ACC112 (cell line): ENCODE measurements around the gene WDR18.

Experiments used
- H2AFZ ChIP-seq: fragments of 200-600 bp; sonication (generic); one replicate; pipeline ENCODE4 v1.6.0; 2017; ENCODE audit warnings: antibody characterized with exemption, low read length; ENCODE audit not compliant: unreplicated experiment
- H3K27ac ChIP-seq: fragments of 200-600 bp; sonication (generic); 2 replicates; pipeline ENCODE4 v1.5.1; 2014; ENCODE audit warnings: low read depth, mild to moderate bottlenecking, antibody characterized with exemption, low read length, moderate library complexity
- H3K27me3 ChIP-seq: fragments of 200-600 bp; sonication (generic); 2 replicates; pipeline ENCODE4 v1.6.1; 2014; ENCODE audit warnings: mild to moderate bottlenecking, antibody characterized with exemption, low read length, moderate library complexity, mixed read lengths; ENCODE audit not compliant: insufficient read depth
- H3K36me3 ChIP-seq: fragments of 200-600 bp; sonication (generic); 2 replicates; pipeline ENCODE4 v1.6.1; 2016; ENCODE audit warnings: mild to moderate bottlenecking, antibody characterized with exemption, low read length, moderate library complexity, mixed read lengths; ENCODE audit not compliant: insufficient read depth
- H3K4me1 ChIP-seq: fragments of 200-600 bp; sonication (generic); one replicate; pipeline ENCODE4 v1.6.1; 2016; ENCODE audit warnings: low read length, mixed read lengths; ENCODE audit not compliant: insufficient read depth, unreplicated experiment, control insufficient read depth
- H3K4me3 ChIP-seq: fragments of 200-600 bp; sonication (generic); 2 replicates; pipeline ENCODE4 v1.5.1; 2014; ENCODE audit warnings: mild to moderate bottlenecking, low read depth, low read length
- H3K79me2 ChIP-seq: fragments of 200-600 bp; sonication (generic); one replicate; pipeline ENCODE4 v1.6.0; 2016; ENCODE audit warnings: low read length; ENCODE audit not compliant: control insufficient read depth, unreplicated experiment, insufficient read depth

WDR18 gene, protein sequence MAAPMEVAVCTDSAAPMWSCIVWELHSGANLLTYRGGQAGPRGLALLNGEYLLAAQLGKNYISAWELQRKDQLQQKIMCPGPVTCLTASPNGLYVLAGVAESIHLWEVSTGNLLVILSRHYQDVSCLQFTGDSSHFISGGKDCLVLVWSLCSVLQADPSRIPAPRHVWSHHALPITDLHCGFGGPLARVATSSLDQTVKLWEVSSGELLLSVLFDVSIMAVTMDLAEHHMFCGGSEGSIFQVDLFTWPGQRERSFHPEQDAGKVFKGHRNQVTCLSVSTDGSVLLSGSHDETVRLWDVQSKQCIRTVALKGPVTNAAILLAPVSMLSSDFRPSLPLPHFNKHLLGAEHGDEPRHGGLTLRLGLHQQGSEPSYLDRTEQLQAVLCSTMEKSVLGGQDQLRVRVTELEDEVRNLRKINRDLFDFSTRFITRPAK

DNA sequence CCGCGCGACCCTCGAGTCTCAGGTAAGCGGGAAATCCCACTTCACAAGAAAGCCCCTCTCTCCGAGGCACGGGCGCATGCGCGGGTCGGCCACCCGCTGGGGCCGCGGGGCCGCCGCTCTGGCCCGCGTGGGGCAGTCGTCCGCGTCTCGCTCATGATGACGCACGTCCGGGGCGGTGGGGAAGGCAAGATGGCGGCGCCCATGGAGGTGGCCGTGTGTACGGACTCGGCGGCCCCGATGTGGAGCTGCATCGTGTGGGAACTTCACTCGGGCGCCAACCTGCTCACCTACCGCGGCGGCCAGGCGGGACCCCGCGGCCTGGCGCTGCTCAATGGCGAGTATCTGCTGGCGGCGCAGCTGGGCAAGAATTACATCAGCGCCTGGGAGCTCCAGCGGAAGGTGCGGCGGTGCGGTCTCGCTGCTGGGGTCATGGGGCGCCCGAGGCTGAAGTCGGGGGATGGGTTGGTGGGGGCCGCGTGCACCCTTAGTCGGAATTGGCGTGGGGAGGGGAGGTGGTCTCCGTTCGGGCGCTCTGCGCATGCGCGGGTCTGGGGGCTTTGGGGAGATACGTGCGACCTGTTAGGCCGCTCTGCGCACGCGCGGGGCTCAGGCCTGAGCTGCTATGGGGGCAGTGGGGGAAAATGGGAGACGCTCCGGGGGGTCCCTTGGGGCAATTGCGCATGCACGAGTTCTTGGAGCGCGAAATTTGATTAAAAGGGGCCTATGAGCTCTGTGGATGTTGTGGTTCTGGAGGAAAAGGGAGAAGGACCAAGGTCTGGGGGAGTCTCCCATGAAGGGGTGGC, at the start of gene WDR18:
WDR18 (plus strand) TSS at position 181 of the 803 bp plus-strand sequence; CDS start at position 190, 9 bp downstream.
- H3K27ac ChIP-seq, result peak within 1 kb of the TSS; percentile 75
- H3K4me3 ChIP-seq, result peak within 1 kb of the TSS; percentile 98
- peak within 1 kb of the TSS; percentile 90 for H2AFZ ChIP-seq
- H3K36me3 ChIP-seq, result no peaks in the 10 kb centered on the region
- peaks cover 13% of the 10 kb centered on the region for H3K79me2 ChIP-seq
- no peaks in the 10 kb centered on the region for H3K27me3 ChIP-seq
- no peaks in the 10 kb centered on the region for H3K4me1 ChIP-seq

DNA sequence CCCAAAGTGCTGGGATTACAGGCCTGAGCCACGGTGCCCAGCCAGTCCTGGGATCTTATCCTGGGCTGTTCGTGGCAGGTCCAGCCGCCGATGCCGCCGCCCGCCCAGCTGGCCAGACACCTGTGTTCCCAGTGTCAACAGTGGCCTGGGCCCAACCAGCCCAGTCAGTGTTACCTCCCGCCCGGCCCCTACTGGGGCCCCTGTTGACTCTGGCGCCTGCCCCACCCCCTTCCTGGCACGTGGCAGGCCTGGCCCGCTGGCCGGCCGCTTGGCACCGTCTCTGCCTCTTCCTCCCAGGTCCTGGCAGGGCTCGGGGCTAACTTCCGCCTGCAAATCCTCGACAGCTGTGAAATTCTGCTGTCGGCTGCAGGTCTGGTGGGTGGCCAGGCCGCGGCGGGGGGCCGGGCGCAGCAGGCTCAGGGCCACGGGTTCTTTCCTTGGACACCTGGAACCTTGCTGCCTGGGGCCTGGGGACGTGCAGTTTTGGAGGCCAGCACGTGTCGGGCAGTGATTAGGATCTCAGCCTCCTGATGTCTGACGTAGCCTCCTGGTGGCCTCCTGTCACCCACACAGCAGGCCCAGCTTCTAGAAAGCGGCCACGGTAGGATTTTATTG, 49.2 kb upstream of the WDR18 start:
- Histone ChIP-seq H3K79me2 (peaks cover 9% of the 10 kb centered on the region), H3K4me1 (peaks cover 9% of the 10 kb centered on the region), H3K4me3 (no peak overlapping the region), H3K27ac (no peak overlapping the region), H3K27me3 (no peaks in the 10 kb centered on the region), H3K36me3 (no peaks in the 10 kb centered on the region), H2AFZ (no peak overlapping the region)

GRCh38 chr19:936175-936546, 48.0 kb upstream of the WDR18 start:
- Histone ChIP-seq H3K27me3 (no peaks in the 10 kb centered on the region), H3K79me2 (peaks cover 11% of the 10 kb centered on the region), H3K36me3 (no peaks in the 10 kb centered on the region), H3K4me1 (peaks cover 9% of the 10 kb centered on the region), H3K4me3 (no peak overlapping the region), H3K27ac (no peak overlapping the region), H2AFZ (no peak overlapping the region)

GRCh38 chr19:937259-937694, 46.9 kb upstream of the WDR18 start:
- Histone ChIP-seq H3K27ac (no peak overlapping the region), H3K27me3 (no peaks in the 10 kb centered on the region), H3K36me3 (no peaks in the 10 kb centered on the region), H3K4me3 (no peak overlapping the region), H3K4me1 (peaks cover 9% of the 10 kb centered on the region), H2AFZ (no peak overlapping the region), H3K79me2 (peaks cover 11% of the 10 kb centered on the region)

DNA sequence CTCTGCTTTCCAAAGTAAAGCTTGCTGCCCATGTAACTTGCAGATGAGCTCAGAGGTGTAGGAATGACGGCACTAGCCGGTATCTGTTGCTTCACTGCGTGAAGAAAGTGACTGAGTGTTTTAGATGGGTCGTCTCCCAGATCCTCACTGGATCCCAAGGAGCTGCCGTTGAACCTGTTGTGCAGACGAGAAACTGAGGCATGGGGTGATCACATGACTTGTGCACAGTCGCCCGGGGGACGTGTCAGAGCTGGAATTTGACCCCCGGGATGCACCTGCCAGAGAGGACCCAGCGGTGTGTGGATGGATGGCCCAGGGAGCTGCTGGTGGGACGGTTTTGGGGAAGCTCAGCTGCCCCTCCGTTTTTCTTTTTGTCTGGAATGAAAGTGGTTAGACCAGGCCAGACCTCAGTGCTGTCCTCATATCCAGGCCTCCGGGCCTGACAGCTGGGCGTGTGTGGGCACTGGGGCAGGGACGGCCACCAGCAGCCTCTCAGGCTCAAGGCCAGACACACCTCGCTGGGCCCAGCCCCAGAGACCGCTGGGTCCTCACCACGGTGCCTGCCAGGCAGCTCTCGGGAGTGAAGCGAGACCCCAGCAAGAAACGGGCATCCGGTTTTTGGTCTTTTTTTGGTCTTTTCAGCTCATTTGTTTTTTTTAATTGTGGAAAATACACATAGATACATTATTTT, 45.8 kb upstream of the WDR18 start:
- Histone ChIP-seq H3K79me2 (peaks cover 11% of the 10 kb centered on the region), H3K27ac (no peak overlapping the region), H2AFZ (no peak overlapping the region), H3K4me3 (no peak overlapping the region), H3K4me1 (peaks cover 4% of the 10 kb centered on the region), H3K36me3 (no peaks in the 10 kb centered on the region), H3K27me3 (no peaks in the 10 kb centered on the region)

DNA sequence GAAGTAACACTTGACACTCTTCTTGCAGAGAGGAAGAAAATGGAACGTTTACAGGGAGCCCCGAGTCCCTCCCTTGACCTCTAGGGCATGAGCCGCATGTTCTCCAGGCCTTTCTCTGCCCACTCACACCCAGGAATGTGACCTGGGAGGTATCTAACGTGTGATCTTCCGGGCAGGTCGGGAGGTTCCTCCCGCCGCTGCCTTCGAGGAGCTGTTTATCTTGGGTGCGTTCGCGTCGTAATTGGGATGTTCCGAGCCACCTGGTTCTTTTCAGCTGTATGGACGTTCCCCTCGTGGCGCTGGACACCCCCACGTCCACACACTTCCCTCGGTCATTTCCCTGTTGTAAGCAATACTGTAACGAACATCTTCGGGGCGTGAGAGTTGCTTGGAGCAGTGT, 44.7 kb upstream of the WDR18 start:
- no peaks in the 10 kb centered on the region for H3K27me3 ChIP-seq

GRCh38 chr19:939922-940321, 44.2 kb upstream of the WDR18 start:
- H3K27me3 ChIP-seq, result no peaks in the 10 kb centered on the region
- no peak overlapping the region for H3K27ac ChIP-seq
- no peak overlapping the region for H3K4me3 ChIP-seq
- H2AFZ ChIP-seq, result no peak overlapping the region
- H3K4me1 ChIP-seq, result no peaks in the 10 kb centered on the region
- no peaks in the 10 kb centered on the region for H3K36me3 ChIP-seq
- peaks cover 6% of the 10 kb centered on the region for H3K79me2 ChIP-seq

More for the DNA sequence above, 44.7 kb upstream of the WDR18 start:
- H3K4me1 ChIP-seq, result no peaks in the 10 kb centered on the region
- H3K79me2 ChIP-seq, result peaks cover 6% of the 10 kb centered on the region
- H3K36me3 ChIP-seq, result no peaks in the 10 kb centered on the region
- no peak overlapping the region for H2AFZ ChIP-seq
- no peak overlapping the region for H3K4me3 ChIP-seq
- H3K27ac ChIP-seq, result no peak overlapping the region

DNA sequence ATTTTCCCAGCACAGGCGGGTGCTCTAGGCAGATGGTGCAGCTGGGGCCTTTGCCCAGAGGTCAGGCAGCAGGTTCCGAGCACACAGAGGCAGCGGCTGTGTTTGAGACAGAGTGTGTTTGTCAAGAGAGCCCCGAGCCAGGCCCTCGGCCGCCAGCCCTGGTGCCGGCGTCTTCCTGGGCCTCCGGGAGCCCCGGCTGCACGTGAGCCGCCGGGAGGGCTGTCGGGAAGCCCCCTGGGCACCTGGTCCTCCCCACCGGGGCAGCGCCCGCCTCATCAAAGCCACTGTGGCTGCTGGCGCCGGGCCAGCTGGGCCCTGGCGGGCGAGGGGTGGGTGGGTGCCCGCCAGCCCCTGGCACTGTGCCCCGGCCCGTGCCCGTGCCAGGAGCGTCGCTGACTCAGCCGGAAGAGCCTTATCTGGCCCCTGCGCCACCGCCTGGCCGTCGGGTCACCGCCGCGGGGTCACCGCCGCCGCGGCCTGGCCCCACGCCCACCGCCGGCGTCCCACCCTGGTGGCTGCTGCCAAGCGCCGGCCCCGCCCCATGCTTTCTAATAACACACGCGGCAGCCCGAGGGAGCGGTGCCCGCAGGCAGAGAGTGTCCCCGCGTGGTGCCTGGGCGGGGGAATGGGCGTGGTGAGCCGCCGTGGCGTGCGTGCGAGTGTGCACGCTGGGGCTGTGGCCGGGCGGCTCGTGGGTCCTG, 43.4 kb upstream of the WDR18 start:
- Histone ChIP-seq H3K27me3 (no peaks in the 10 kb centered on the region), H3K27ac (no peak overlapping the region), H3K79me2 (peaks cover 6% of the 10 kb centered on the region), H3K4me3 (no peak overlapping the region), H3K36me3 (no peaks in the 10 kb centered on the region), H2AFZ (no peak overlapping the region), H3K4me1 (no peaks in the 10 kb centered on the region)

GRCh38 chr19:941292-942132, 42.6 kb upstream of the WDR18 start:
- no peak overlapping the region for H2AFZ ChIP-seq
- H3K4me3 ChIP-seq, result no peak overlapping the region
- H3K36me3 ChIP-seq, result no peaks in the 10 kb centered on the region
- peaks cover 6% of the 10 kb centered on the region for H3K79me2 ChIP-seq
- no peak overlapping the region for H3K27ac ChIP-seq
- no peaks in the 10 kb centered on the region for H3K4me1 ChIP-seq
- H3K27me3 ChIP-seq, result no peaks in the 10 kb centered on the region
